Activated B cell treated with CpG ODN at 0.5 μM for 24 hours (primary cell): Measurements from ENCODE around the gene SRPK2. TPM values are rescaled to one million over a fixed set of nuclear protein-coding genes. Genes with fewer than 3 reads are reported as not detected.
"Not testable (repeated sequence)": the region's sequence is repeated elsewhere in the genome, so short reads cannot be mapped to it uniquely, and the experiment has no call there.

ENCODE experiments used
- ATAC-seq: fragments of 200-7000 bp; cut with Tn5 transposase; one replicate; pipeline ENCODE4 v1.10.0; 2021; ENCODE audit warnings: low read depth, mild to moderate bottlenecking, moderate library complexity
- CTCF ChIA-PET: fragments of 350-600 bp; sonication (Branson Sonifier 250); formaldehyde crosslinking; loops from one replicate; lab custom pipeline; 2021; ENCODE audit warnings: antibody characterized with exemption; lab: Charles Lee
- POLR2A ChIA-PET: fragments of 350-600 bp; sonication (Branson Sonifier 250); formaldehyde crosslinking; loops from one replicate; lab custom pipeline; 2021; ENCODE audit warnings: antibody characterized with exemption; lab: Charles Lee
- DNase-seq: peaks from one replicate; pipeline ENCODE4 v3.0.0; 2022
- H3K27ac Mint-ChIP-seq: one replicate; pipeline ENCODE4 v1.8.0; 2020; ENCODE audit warnings: mixed read lengths
- H3K27me3 Mint-ChIP-seq: one replicate; pipeline ENCODE4 v1.8.0; 2021; ENCODE audit warnings: mixed read lengths
- H3K36me3 Mint-ChIP-seq: one replicate; pipeline ENCODE4 v1.8.0; 2021; ENCODE audit warnings: low read depth, mixed read lengths
- H3K4me1 Mint-ChIP-seq: one replicate; pipeline ENCODE4 v1.8.0; 2021; ENCODE audit warnings: mixed read lengths
- H3K4me3 Mint-ChIP-seq: one replicate; pipeline ENCODE4 v1.8.0; 2020; ENCODE audit warnings: mild to moderate bottlenecking, mixed read lengths
- H3K9me3 Mint-ChIP-seq: one replicate; pipeline ENCODE4 v1.8.0; 2020; ENCODE audit warnings: mixed read lengths
- intact Hi-C: fragments of 100-400 bp; cut with micrococcal nuclease; formaldehyde crosslinking; loops from one replicate; pipeline ENCODE4 v1.15.1; 2024
- total RNA-seq: library from RNA; stranded (reverse); gene quantifications from 2 replicates; pipeline ENCODE4 v1.2.3, GENCODE V29; 2022
- TF ChIP-seq, protein P1 (sequence below): fragments of 200-600 bp; IDR thresholded peaks from one replicate; pipeline ENCODE4 v1.8.0; 2022; ENCODE audit warnings: antibody characterized with exemption, mild to moderate bottlenecking

SRPK2 gene
- 52.2 and 59.2 TPM in 2 replicates for total RNA-seq

DNA sequence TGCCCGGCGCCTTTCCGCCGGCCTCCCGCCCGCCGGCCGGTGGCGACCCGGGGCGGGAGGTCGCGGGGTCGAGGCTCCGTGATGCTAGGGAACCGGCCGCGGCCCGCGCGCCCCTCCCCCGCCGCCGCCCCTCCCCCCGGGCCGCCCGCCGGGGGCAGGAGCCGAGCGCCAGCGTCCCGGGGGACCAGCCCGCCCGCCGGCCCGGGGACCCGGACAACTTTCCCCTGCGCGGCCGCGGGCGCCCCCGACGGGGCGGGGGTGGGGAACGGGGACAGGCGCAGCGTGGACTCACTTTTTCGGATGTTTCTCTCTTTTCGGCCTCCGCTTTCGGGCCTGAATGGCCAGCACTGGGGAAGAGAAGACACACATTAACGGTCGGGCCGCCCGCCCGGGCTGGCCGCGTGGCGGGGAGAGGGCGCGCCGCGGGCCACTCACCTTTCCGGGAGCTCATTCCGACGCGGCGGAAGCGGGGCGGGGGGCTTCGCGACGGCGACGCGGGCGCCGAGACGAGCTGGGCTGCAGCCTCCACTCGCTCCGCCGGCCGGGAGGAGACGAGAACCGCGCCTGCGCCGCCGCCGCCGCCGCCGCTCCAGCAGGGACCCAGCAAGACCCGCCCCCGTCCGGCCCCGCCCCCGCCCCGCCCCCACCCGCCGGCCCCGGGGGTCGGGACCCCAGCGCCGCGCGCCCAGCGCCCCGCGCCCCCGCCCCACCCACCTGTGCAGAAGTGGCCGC, at the start of gene SRPK2:
SRPK2 (minus strand) TSS at position 566 of the 732 bp plus-strand sequence.
- ATAC-seq (peak; percentile 83), DNase-seq (peak; percentile 73)
- H3K27ac Mint-ChIP-seq, result peak within 1 kb of the TSS; percentile 87
- H3K4me1 Mint-ChIP-seq, result peaks cover 27% of the 10 kb centered on the region
- H3K4me3 Mint-ChIP-seq, result peak within 1 kb of the TSS; percentile 91
- TF ChIP-seq, protein P1, sequence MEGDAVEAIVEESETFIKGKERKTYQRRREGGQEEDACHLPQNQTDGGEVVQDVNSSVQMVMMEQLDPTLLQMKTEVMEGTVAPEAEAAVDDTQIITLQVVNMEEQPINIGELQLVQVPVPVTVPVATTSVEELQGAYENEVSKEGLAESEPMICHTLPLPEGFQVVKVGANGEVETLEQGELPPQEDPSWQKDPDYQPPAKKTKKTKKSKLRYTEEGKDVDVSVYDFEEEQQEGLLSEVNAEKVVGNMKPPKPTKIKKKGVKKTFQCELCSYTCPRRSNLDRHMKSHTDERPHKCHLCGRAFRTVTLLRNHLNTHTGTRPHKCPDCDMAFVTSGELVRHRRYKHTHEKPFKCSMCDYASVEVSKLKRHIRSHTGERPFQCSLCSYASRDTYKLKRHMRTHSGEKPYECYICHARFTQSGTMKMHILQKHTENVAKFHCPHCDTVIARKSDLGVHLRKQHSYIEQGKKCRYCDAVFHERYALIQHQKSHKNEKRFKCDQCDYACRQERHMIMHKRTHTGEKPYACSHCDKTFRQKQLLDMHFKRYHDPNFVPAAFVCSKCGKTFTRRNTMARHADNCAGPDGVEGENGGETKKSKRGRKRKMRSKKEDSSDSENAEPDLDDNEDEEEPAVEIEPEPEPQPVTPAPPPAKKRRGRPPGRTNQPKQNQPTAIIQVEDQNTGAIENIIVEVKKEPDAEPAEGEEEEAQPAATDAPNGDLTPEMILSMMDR, result no peak
- intact Hi-C loops, result loop anchor here (1.0 to 10.0 kb wide), 3 partner anchors 36 to 134 kb away; partner anchors contain the start of gene PUS7
- CTCF ChIA-PET, result interaction anchor here (1.1 kb wide), 1 partner anchor 36 kb away, joined by 4 read pairs; no protein-coding TSS in a partner anchor
- peaks cover 9% of the 10 kb centered on the region for H3K36me3 Mint-ChIP-seq
- H3K27me3 Mint-ChIP-seq, result no peaks in the 10 kb centered on the region
- H3K9me3 Mint-ChIP-seq, result no peaks in the 10 kb centered on the region
- POLR2A ChIA-PET, result interaction anchor here (0.6 to 2.5 kb wide), 8 partner anchors 9 to 640 kb away, joined by 3 to 36 read pairs (median 4); partner anchors contain the start of gene RINT1

DNA sequence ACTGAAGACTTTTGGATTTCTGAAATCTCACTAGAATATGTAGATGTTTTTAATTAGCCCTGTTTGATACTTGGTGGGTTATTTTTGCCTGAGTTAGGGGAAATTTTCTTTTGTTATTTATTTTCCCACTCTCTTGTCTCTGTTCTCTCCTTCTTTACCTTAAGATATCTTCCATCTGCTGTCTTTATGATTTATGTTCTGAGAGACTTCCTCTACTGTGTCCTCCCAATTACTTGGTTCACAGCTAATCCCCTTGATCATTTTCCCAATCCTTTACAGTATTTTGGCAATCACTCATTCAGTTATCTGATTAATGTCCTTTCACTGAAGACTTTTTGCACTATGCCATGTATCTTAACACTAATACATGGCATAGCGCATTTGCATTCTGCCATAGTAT, 49.5 kb upstream of the SRPK2 start:
- Mint-ChIP-seq H3K27ac (no peak overlapping the region), H3K9me3 (peaks cover 7% of the 10 kb centered on the region), H3K4me3 (no peak overlapping the region), H3K36me3 (no peaks in the 10 kb centered on the region), H3K4me1 (peaks cover 5% of the 10 kb centered on the region), H3K27me3 (no peaks in the 10 kb centered on the region)
- DNase-seq (no peak), ATAC-seq (no peak)
- ChIA-PET POLR2A (no interaction called here), CTCF (no interaction called here)
- TF ChIP-seq, protein P1, result no peak
- intact Hi-C loops, result no loop called here

DNA sequence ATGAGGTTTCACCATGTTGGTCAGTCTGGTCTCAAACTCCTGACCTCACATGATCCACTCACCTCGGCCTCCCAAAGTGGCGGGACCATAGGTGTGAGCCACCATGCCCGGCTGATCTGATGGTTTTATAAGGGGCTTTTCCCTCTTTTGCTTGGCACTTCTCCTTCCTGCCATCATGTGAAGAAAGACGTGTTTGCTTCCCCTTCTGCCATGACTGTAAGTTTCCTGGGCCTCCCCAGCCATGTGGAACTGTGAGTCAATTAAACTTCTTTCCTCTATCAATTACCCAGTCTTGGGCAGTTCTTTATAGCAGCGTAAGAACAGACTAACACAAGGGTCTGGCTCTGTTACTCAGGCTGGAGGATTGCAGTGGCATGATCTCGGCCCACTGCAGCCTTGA, 48.6 kb upstream of the SRPK2 start:
- DNase-seq, H3K27ac Mint-ChIP-seq, H3K36me3 Mint-ChIP-seq, H3K4me1 Mint-ChIP-seq, intact Hi-C loops, ATAC-seq, H3K4me3 Mint-ChIP-seq, H3K9me3 Mint-ChIP-seq, POLR2A ChIA-PET, CTCF ChIA-PET, H3K27me3 Mint-ChIP-seq: not testable (repeated sequence)

DNA sequence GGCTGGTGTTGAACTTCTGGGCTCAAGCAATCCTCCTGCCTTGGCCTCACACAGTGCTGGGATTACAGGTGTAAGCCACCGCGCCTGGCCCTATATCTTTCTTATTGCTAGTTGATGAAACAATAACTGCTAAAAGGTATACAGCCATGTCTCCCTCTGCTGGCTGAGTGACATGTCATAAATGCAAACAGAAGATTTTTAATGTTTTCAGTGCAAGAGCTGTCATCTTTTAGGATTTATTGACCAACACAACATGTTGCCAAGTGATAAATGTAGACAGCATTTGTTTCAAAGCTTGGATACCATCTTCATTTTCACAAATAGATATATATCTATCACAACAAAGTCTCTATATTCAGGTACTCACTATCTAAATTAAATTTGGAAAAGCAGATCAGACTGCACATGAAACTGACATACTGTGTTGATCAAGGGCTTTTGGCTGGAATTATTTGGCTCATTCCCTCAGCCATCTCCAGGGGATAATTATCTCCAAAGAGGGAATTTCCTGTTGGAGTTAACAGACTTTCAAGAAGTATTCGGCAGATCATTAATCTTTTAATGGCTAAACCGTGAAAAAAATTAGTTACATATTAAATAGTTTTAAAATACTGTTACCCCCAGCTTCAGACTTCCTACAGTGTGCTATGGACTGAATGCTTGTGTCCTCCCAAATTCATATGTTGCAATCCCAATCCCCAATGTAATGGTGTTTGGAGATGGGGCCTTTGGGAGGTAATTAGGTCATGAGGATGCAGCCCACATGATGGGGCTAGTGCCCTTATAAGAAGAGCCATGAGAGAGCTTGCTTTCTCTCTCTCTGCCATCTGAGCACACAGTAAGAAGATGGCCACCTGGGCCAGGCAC, 41.3 kb upstream of the SRPK2 start:
- TF ChIP-seq, protein P1, result no peak
- POLR2A ChIA-PET, result interaction anchor here (1.0 kb wide), 1 partner anchor 101 kb away, joined by 3 read pairs; no protein-coding TSS in a partner anchor
- Mint-ChIP-seq H3K9me3 (no peaks in the 10 kb centered on the region), H3K4me3 (no peak overlapping the region), H3K27me3 (no peaks in the 10 kb centered on the region), H3K4me1 (peaks cover 3% of the 10 kb centered on the region), H3K36me3 (no peaks in the 10 kb centered on the region), H3K27ac (no peak overlapping the region)
- ATAC-seq, result peak; percentile 54
- DNase-seq, result no peak
- CTCF ChIA-PET, result interaction anchor here (0.6 to 2.0 kb wide), 15 partner anchors 15 to 508 kb away, joined by 3 to 7 read pairs (median 4); no protein-coding TSS in a partner anchor
- intact Hi-C loops, result loop anchor here (1.0 to 5.0 kb wide), 4 partner anchors 277 to 508 kb away; no protein-coding TSS in a partner anchor

GRCh38 chr7:105426606-105427146, 38.0 kb upstream of the SRPK2 start:
- ATAC-seq, result no peak
- DNase-seq, result no peak
- TF ChIP-seq, protein P1, result no peak
- ChIA-PET CTCF (no interaction called here), POLR2A (no interaction called here)
- no peaks in the 10 kb centered on the region for H3K9me3 Mint-ChIP-seq
- H3K27me3 Mint-ChIP-seq, result no peaks in the 10 kb centered on the region
- no peak overlapping the region for H3K4me3 Mint-ChIP-seq
- H3K36me3 Mint-ChIP-seq, result no peaks in the 10 kb centered on the region
- H3K27ac Mint-ChIP-seq, result no peak overlapping the region
- intact Hi-C loops, result loop anchor here (5.0 kb wide), 1 partner anchor 504 kb away; no protein-coding TSS in a partner anchor
- H3K4me1 Mint-ChIP-seq, result peaks cover 3% of the 10 kb centered on the region
